ENCODE measurements around the gene HERC4. TPM values are rescaled to one million over a fixed set of nuclear protein-coding genes. Genes with fewer than 3 reads are reported as not detected.

The HERC4 gene
- total and polyA plus RNA-seq, 10 donors = 18.2 to 124 (median 89.0) TPM

GRCh38 chr10:68087685-68088401 lies 12.8 kb upstream of the HERC4 start:
- intact Hi-C loops (cut with DNase I; ENCODE audit: low total_unique reads) = no loop called here
- H3K27me3 ChIP-seq (replicated peaks in 1 of 7) = no peaks in the 10 kb centered on the region
- peaks cover 0 to 2% (median 0%) of the 10 kb centered on the region in 8 donors for H3K9me3 ChIP-seq
- no peaks in the 10 kb centered on the region for H3K36me3 ChIP-seq
- H3K4me3 ChIP-seq = no peak overlapping the region
- TF ChIP-seq POLR2A (IDR thresholded peaks at IDR 0.05) (no peak), POLR2AphosphoS5 (IDR thresholded peaks at IDR 0.05) (no peak)
- TF ChIP-seq, protein P1, sequence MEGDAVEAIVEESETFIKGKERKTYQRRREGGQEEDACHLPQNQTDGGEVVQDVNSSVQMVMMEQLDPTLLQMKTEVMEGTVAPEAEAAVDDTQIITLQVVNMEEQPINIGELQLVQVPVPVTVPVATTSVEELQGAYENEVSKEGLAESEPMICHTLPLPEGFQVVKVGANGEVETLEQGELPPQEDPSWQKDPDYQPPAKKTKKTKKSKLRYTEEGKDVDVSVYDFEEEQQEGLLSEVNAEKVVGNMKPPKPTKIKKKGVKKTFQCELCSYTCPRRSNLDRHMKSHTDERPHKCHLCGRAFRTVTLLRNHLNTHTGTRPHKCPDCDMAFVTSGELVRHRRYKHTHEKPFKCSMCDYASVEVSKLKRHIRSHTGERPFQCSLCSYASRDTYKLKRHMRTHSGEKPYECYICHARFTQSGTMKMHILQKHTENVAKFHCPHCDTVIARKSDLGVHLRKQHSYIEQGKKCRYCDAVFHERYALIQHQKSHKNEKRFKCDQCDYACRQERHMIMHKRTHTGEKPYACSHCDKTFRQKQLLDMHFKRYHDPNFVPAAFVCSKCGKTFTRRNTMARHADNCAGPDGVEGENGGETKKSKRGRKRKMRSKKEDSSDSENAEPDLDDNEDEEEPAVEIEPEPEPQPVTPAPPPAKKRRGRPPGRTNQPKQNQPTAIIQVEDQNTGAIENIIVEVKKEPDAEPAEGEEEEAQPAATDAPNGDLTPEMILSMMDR (IDR thresholded peaks at IDR 0.05 in 8 of 11, conservative IDR thresholded peaks at IDR 0.05 in 3 of 11) = no peak
- no peak overlapping the region for H3K27ac ChIP-seq
- DNase-seq = no peak
- peaks cover 0 to 16% (median 2%) of the 10 kb centered on the region in 6 donors for H3K4me1 ChIP-seq
- WGBS, 5 donors = 15 to 41% (median 23%) methylated on average over 2 of the region's 2 CpGs

DNA sequence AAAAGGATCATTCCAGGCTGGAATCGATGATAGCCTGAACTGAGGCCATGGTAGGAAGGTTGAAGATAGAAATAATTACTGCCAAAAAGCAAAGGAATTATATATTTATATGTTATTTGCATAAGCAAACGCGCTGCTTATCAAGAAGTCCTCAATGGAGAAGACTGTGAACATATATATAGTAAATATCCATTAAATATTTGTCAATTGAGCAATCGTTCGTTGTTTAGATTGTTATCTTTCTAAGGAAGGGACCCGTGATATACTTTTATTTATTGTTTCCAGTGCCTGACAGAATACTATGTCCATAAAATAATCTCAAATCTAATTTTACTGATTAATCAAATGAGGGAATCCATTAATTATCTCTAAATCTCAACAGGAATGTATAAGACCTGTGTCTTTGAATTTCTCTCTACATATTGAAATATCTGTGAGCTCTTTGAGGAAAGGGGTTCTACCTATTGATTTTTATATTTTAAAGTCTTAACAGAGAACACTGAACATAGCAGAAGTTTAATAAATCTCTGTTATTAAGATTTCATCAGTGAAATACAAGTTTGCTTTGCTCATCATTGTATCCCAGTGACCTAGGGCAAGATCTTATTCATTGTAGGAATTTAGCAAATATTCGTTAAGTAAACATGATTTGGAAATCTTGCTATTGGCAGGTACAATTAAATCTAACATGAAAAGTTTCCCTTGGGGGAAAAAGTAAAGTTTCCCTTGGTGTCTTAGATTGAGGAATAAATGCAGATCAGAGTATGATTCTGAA lies 12.0 kb upstream of the HERC4 start:
- TF ChIP-seq POLR2A (IDR thresholded peaks at IDR 0.05) (no peak), POLR2AphosphoS5 (IDR thresholded peaks at IDR 0.05) (no peak)
- TF ChIP-seq, protein P1 (IDR thresholded peaks at IDR 0.05 in 8 of 11, conservative IDR thresholded peaks at IDR 0.05 in 3 of 11) = no peak
- intact Hi-C loops (cut with DNase I; ENCODE audit: low total_unique reads) = no loop called here
- Histone ChIP-seq H3K27me3 (replicated peaks in 1 of 7) (no peaks in the 10 kb centered on the region), H3K36me3 (no peaks in the 10 kb centered on the region), H3K9me3 (no peaks in the 10 kb centered on the region), H3K27ac (no peak overlapping the region), H3K4me3 (no peak overlapping the region), H3K4me1 (peaks cover 0 to 16% (median 2%) of the 10 kb centered on the region in 6 donors)
- WGBS, 5 donors = 86 to 91% (median 89%) methylated on average over 7 of the region's 7 CpGs
- DNase-seq = no peak

DNA sequence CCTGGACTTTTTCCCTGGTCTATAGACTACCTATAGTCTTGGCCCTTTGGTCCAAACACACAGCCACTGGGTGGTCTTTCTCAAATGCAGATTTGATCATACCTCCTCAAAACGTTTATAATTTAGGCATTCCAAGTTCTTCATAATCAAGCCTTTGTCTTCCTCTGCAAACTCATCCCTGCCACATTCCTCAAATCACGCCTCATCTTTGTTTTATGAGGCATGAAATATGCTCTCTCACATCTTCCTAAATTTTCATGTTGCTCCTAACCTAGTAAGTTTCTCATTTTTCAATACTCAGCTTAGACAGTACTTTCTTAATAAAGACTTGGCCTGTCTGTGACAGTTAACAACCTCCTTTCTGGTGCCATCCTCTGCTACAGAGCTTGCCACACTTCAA lies 10.9 kb upstream of the HERC4 start:
- Histone ChIP-seq H3K27ac (no peak overlapping the region), H3K4me3 (no peak overlapping the region), H3K36me3 (no peaks in the 10 kb centered on the region), H3K4me1 (peaks cover 0 to 16% (median 2%) of the 10 kb centered on the region in 6 donors), H3K9me3 (no peaks in the 10 kb centered on the region), H3K27me3 (replicated peaks in 1 of 7) (no peaks in the 10 kb centered on the region)
- intact Hi-C loops (cut with DNase I; ENCODE audit: low total_unique reads) = no loop called here
- 67 to 79% (median 71%) methylated on average over 2 of the region's 2 CpGs for WGBS, 5 donors
- TF ChIP-seq POLR2A (IDR thresholded peaks at IDR 0.05) (no peak), POLR2AphosphoS5 (IDR thresholded peaks at IDR 0.05) (no peak)
- TF ChIP-seq, protein P1 (IDR thresholded peaks at IDR 0.05 in 8 of 11, conservative IDR thresholded peaks at IDR 0.05 in 3 of 11) = no peak
- no peak for DNase-seq

GRCh38 chr10:68084469-68084868 lies 9.4 kb upstream of the HERC4 start:
- no peak for DNase-seq
- Histone ChIP-seq H3K4me3 (no peak overlapping the region), H3K9me3 (no peaks in the 10 kb centered on the region), H3K27me3 (replicated peaks in 1 of 7) (no peaks in the 10 kb centered on the region), H3K27ac (no peak overlapping the region), H3K36me3 (no peaks in the 10 kb centered on the region), H3K4me1 (peaks cover 0 to 16% (median 2%) of the 10 kb centered on the region in 6 donors)
- TF ChIP-seq POLR2A (IDR thresholded peaks at IDR 0.05) (no peak), POLR2AphosphoS5 (IDR thresholded peaks at IDR 0.05) (no peak)
- TF ChIP-seq, protein P1 (IDR thresholded peaks at IDR 0.05 in 8 of 11, conservative IDR thresholded peaks at IDR 0.05 in 3 of 11) = no peak
- 85 to 91% (median 88%) methylated on average over 4 of the region's 4 CpGs for WGBS, 5 donors
- intact Hi-C loops (cut with DNase I; ENCODE audit: low total_unique reads) = no loop called here

Data from spleen (tissue), 11 donors.